Stimulated activated CD4-positive, alpha-beta T cell treated with anti-CD3 and anti-CD28 coated beads, Interleukin-12 subunit alpha, Interleukin-12 subunit beta, amount 100 ng/mL, for 24 hours (primary cell): ENCODE results near the gene ARHGEF16.

Experiments
- DNase-seq, 2 experiments: peaks; one replicate each; pipeline ENCODE4 v3.0.0-alpha.2; 2020; ENCODE audit warnings: low read depth in 2 of 2

Gene ARHGEF16

DNA sequence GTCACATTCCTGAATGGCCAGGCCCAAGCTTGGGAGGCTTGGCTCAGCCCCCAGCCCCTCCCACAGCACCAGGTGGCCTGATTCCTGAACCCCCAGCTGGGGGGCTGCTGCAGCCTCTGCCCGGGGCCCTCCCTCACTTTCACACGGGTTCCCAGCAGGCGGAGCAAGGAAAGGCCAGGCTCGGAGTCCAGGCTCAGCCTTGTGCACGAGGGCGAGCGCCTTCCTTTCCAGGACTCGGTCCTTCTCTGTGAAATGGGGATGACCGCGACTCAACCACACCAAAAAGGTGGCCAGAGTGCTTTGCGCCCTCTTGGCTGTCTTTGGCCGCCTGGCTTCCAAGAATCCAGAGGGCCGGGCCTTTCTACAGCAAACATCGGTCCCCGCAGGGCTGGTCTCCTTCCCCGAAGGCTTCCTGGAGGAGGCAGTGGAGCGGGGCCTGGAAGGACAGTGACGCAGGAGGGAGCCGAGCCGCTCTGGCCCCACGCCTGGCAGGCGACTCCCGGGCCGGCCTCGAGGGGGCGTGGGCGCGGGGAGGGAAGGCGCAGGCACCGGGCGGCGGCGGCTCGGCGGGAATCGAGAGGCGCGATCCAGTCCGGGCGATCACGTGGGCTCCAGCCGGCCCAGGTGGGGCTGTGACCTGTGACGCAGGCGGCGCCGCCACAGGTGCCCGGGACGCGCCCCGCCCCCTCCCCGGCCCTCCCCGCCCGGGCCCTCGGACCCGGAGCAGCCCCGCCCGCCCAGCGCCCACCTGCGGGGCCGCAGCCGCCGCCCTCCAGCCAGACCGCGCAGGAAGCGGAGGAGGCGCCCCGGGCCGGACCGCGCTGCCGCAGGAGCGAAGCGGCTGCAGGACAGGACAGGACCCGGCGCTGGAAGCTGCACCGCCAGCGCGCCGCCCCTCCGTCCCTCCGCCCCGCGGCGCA, at the start of gene ARHGEF16:
Gene ARHGEF16, plus strand, starts transcription at position 775 of the 920 bp plus-strand sequence. CDS start 8,420 bp downstream, outside the sequence.
- DNase-seq = no peak

DNA sequence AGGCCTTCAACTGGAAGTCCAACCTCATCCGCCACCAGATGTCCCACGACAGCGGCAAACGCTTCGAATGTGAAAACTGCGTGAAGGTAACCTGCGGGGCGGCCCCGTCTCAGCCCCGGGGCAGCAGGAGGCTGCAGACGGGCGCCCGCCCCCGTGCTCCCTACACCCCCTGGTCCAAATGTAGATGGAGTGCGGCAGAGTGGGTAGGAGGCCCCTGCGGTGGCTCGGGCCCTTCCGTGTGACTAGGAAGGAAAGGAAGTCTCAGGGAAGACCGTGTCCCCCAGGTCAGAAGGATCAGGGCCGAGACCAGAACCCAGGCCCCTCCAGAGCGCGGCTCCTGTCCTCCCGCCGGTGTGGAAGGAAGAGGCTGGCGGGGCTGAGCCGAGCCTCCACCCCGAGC, 49.7 kb upstream of the ARHGEF16 start:
- DNase-seq = no peak

DNA sequence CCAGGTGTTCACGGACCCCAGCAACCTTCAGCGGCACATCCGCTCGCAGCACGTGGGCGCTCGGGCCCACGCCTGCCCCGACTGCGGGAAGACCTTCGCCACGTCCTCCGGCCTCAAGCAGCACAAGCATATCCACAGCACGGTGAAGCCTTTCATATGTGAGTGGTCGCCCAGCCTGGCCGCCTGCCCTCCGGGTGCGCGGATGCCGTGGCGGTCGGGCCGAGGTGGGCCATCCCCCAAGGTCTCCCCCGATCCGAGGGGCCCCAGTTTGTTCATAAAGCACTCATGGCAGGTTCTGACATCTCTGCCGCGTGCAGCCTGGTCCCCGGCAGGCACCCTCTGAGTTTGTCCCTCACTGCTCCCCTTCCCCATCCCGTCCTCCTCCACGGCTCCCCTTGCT, 49.0 kb upstream of the ARHGEF16 start:
- no peak for DNase-seq

- no peak for DNase-seq
Measured at GRCh38 chr1:3405974-3406867, 48.2 kb upstream of the ARHGEF16 start.

DNA sequence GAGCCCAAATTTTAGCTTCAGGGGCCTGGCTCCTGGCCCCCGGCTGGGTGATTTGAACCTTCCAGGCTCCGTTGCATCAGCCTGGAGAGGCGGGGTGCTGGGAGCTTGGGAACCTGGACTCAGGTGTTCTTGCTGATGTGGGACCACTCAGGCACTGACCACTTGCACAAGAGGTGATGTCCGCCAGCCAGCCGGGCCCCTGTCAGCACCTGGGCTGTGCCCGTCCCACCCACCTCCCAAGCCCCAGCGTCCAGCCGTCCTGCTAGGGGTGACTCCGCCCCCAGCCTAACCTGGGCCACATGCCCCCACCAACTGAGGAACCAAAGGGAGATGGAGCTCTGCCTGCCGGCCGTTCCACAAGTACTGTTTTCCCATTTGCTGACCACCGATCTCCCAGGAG, 47.4 kb upstream of the ARHGEF16 start:
- no peak for DNase-seq

DNA sequence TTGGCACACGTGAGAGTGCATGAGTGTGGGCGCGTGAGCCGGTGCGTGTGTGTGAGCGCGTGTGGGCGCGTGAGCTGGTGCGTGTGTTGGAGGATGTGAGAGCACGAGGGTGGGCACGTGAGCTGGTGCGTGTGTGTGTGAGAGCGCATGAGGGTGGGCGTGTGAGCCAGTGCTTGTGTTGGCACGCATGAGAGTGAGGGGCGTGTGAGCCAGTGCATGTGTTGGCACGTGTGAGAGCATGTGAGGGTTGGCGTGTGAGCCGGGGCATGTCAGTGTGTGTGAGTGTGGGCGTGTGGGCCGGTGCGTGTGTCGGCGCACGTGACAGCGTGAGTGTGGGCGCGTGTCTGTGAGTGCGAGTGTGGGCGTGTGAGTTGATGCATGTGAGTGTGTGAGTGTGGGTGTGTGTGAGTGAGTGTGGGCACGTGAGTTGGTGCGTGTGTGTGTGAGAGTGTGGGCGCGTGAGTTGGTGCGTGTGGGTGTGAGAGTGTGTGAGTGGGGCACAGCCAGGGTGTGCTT, 45.7 kb upstream of the ARHGEF16 start:
- DNase-seq = no peak

DNA sequence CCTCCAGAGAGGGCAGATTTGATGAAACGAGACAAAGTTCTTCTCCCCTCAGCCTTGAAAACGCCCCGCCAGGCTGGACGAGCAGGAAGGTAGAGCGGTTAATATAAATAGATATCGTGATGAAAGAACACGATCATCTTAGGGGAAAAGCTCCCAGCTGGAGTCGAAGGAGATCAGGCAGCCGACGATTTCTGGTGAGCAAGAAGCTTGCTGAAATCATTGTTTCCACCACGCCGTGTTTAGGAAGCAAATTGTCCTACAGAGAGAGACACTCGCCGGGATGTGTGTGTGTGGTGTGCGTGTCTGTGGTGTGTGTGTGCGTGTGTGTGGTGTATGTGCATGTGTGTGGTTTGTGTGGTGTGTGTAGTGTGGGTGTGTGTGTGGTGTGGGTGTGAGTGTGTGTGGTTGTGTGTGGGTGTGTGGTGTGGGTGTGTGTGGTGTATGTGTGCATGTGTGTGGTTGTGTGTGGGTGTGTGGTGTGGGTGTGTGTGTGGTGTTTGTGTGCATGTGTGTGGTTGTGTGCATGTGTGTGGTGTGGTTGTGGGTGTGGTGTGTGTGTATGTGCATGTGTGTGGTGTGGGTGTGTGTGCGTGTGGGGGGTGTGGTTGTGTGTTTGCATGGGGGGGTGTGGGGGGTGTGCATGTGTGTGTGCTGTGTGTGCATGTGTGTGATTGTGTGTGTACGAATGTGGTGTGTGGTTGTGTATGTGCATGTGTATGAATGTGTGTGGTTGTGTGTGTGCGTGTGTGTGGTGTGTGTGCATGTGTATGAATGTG, 44.9 kb upstream of the ARHGEF16 start:
- no peak for DNase-seq

GRCh38 chr1:3410142-3410925, 44.1 kb upstream of the ARHGEF16 start:
- DNase-seq = no peak

DNA sequence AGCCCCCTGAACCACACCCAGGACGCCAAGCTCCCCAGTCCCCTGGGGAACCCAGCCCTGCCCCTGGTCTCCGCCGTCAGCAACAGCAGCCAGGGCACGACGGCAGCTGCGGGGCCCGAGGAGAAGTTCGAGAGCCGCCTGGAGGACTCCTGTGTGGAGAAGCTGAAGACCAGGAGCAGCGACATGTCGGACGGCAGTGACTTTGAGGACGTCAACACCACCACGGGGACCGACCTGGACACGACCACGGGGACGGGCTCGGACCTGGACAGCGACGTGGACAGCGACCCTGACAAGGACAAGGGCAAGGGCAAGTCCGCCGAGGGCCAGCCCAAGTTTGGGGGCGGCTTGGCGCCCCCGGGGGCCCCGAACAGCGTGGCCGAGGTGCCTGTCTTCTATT, 42.7 kb upstream of the ARHGEF16 start:
- no peak for DNase-seq

GRCh38 chr1:3412376-3412775, 42.1 kb upstream of the ARHGEF16 start:
- no peak for DNase-seq

GRCh38 chr1:3413975-3414710, 40.3 kb upstream of the ARHGEF16 start:
- no peak for DNase-seq

DNA sequence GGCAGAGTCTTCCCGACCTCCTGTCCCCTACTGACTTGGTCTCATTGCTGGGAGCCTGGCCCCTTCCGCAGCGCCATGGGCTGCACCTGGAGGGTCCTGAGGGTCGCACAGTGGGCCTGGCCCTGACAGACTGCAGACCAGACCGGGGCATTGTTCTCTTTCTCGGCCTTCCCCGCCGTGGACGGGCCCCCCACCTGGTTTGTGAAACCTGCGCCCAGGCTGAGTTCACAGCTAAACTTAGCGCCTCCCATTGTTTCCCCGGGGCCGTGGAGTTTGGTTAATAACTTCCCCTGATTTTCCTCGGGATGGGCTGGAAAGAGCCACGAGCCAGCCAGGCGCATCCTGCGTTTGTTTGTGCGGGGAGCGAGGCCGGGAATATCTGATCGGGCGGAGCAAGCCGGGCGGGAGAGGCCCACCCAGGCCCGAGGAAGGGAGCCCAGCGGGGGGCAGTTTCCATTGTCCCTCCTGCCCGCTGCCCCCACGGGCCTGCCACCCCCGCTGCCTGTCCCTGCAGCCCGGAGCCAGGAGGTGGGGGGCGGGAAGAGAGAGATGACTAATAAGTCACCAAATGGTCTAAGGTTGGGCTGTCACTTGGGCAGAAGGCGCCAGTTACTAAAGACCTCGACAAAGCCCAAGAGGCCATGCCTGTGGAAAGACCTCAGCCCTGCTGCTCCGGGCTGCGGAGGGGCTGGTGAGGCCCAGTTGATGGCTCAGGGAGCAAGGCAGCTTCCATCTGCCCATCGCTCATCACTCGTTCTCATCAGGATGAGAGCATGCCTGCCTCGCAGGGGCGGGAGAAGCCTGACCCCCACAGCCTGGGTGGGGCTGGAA, 39.0 kb upstream of the ARHGEF16 start:
- no peak for DNase-seq

- no peak for DNase-seq
Measured at GRCh38 chr1:3417082-3417739, 37.3 kb upstream of the ARHGEF16 start.

- DNase-seq = no peak
Measured at GRCh38 chr1:3417934-3418333, 36.5 kb upstream of the ARHGEF16 start.

DNA sequence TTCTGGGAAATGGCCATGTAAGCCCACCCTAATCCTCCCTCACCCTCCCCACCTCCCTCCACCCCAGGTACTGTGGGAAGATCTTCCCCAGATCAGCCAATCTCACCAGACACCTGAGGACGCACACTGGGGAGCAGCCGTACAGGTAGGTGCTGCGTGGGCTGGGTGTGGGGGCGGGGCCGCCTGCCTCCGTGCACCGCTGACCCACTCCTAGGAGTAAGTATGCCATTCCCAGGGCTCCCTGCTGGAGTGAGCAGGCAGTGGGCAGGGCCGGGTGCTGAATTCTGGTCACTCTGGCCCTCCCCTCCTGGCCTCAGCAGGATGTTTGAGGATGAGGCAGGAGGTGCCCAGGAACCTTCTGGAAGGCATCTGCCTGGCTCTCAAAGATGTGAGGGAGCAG, 35.9 kb upstream of the ARHGEF16 start:
- DNase-seq = no peak

- no peak for DNase-seq
Measured at GRCh38 chr1:3419415-3420204, 34.9 kb upstream of the ARHGEF16 start.

GRCh38 chr1:3420218-3420951, 34.1 kb upstream of the ARHGEF16 start:
- no peak for DNase-seq
